ENCODE measurements around the gene QPRT.

- no peak for TF ChIP-seq GLIS2 (tag by site-specific recombination; IDR thresholded peaks at IDR 0.05)
- TF ChIP-seq, protein P1, sequence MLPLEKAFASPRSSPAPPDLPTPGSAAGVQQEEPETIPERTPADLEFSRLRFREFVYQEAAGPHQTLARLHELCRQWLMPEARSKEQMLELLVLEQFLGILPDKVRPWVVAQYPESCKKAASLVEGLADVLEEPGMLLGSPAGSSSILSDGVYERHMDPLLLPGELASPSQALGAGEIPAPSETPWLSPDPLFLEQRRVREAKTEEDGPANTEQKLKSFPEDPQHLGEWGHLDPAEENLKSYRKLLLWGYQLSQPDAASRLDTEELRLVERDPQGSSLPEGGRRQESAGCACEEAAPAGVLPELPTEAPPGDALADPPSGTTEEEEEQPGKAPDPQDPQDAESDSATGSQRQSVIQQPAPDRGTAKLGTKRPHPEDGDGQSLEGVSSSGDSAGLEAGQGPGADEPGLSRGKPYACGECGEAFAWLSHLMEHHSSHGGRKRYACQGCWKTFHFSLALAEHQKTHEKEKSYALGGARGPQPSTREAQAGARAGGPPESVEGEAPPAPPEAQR (tag by site-specific recombination; IDR thresholded peaks at IDR 0.05) = no peak
- TF ChIP-seq, protein P2, sequence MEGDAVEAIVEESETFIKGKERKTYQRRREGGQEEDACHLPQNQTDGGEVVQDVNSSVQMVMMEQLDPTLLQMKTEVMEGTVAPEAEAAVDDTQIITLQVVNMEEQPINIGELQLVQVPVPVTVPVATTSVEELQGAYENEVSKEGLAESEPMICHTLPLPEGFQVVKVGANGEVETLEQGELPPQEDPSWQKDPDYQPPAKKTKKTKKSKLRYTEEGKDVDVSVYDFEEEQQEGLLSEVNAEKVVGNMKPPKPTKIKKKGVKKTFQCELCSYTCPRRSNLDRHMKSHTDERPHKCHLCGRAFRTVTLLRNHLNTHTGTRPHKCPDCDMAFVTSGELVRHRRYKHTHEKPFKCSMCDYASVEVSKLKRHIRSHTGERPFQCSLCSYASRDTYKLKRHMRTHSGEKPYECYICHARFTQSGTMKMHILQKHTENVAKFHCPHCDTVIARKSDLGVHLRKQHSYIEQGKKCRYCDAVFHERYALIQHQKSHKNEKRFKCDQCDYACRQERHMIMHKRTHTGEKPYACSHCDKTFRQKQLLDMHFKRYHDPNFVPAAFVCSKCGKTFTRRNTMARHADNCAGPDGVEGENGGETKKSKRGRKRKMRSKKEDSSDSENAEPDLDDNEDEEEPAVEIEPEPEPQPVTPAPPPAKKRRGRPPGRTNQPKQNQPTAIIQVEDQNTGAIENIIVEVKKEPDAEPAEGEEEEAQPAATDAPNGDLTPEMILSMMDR (tag by site-specific recombination; IDR thresholded peaks at IDR 0.05) = no peak
- no peak for TF ChIP-seq ZNF24 (tag by site-specific recombination; IDR thresholded peaks at IDR 0.05)
- TF ChIP-seq, protein P3, sequence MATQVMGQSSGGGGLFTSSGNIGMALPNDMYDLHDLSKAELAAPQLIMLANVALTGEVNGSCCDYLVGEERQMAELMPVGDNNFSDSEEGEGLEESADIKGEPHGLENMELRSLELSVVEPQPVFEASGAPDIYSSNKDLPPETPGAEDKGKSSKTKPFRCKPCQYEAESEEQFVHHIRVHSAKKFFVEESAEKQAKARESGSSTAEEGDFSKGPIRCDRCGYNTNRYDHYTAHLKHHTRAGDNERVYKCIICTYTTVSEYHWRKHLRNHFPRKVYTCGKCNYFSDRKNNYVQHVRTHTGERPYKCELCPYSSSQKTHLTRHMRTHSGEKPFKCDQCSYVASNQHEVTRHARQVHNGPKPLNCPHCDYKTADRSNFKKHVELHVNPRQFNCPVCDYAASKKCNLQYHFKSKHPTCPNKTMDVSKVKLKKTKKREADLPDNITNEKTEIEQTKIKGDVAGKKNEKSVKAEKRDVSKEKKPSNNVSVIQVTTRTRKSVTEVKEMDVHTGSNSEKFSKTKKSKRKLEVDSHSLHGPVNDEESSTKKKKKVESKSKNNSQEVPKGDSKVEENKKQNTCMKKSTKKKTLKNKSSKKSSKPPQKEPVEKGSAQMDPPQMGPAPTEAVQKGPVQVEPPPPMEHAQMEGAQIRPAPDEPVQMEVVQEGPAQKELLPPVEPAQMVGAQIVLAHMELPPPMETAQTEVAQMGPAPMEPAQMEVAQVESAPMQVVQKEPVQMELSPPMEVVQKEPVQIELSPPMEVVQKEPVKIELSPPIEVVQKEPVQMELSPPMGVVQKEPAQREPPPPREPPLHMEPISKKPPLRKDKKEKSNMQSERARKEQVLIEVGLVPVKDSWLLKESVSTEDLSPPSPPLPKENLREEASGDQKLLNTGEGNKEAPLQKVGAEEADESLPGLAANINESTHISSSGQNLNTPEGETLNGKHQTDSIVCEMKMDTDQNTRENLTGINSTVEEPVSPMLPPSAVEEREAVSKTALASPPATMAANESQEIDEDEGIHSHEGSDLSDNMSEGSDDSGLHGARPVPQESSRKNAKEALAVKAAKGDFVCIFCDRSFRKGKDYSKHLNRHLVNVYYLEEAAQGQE (tag by site-specific recombination; IDR thresholded peaks at IDR 0.05) = no peak
- TF ChIP-seq REPIN1 (tag by site-specific recombination; IDR thresholded peaks at IDR 0.05; ENCODE audit: low read depth) = no peak
- no peak for TF ChIP-seq KLF17 (tag by site-specific recombination; IDR thresholded peaks at IDR 0.05)
- no peak for TF ChIP-seq ZBTB7A (tag by site-specific recombination; IDR thresholded peaks at IDR 0.05; ENCODE audit: low read depth)
- no peak for TF ChIP-seq ZNF423 (tag by site-specific recombination; IDR thresholded peaks at IDR 0.05)
- no peak for TF ChIP-seq ZNF202 (tag by site-specific recombination; IDR thresholded peaks at IDR 0.05; ENCODE audit: borderline replicate concordance)
- TF ChIP-seq KLF8 (tag by site-specific recombination; IDR thresholded peaks at IDR 0.05) = no peak
These were observed 26.1 kb downstream of the QPRT start for GRCh38 chr16:29705030-29705429.
